Cortex of kidney (tissue), 1 donor: Measurements from ENCODE around the gene LIN28A.

Source experiments
- DNase-seq: peaks from one replicate; lab custom pipeline; 2025; lab: John Stamatoyannopoulos, UW

LIN28A gene

GRCh38 chr1:26388791-26389445, 21.7 kb upstream of the LIN28A start:
- DNase-seq, result no peak

- DNase-seq, result no peak
These were observed 20.9 kb upstream of the LIN28A start for GRCh38 chr1:26389604-26390247.

GRCh38 chr1:26391450-26391849, 19.2 kb upstream of the LIN28A start:
- no peak for DNase-seq

GRCh38 chr1:26395754-26396153, 14.9 kb upstream of the LIN28A start:
- DNase-seq, result no peak

GRCh38 chr1:26399034-26399433, 11.6 kb upstream of the LIN28A start:
- no peak for DNase-seq

GRCh38 chr1:26401891-26402290, 8.7 kb upstream of the LIN28A start:
- no peak for DNase-seq

- no peak for DNase-seq
These were observed 7.0 kb upstream of the LIN28A start for GRCh38 chr1:26403656-26404055.

- DNase-seq, result no peak
These were observed 6.0 kb upstream of the LIN28A start for GRCh38 chr1:26404641-26405040.

GRCh38 chr1:26405281-26405915, 5.2 kb upstream of the LIN28A start:
- DNase-seq, result no peak

GRCh38 chr1:26408604-26409003, 2.0 kb upstream of the LIN28A start:
- no peak for DNase-seq

GRCh38 chr1:26409191-26409807, 1.3 kb upstream of the LIN28A start:
- no peak for DNase-seq

GRCh38 chr1:26411624-26412074, 1.0 kb downstream of the LIN28A start:
- no peak for DNase-seq

GRCh38 chr1:26412180-26412840, 1.7 kb downstream of the LIN28A start:
- no peak for DNase-seq

- DNase-seq, result no peak
These were observed 2.4 kb downstream of the LIN28A start for GRCh38 chr1:26413031-26413430.

GRCh38 chr1:26417111-26417759, 6.6 kb downstream of the LIN28A start:
- DNase-seq, result no peak

GRCh38 chr1:26418865-26419349, 8.3 kb downstream of the LIN28A start:
- DNase-seq, result no peak

- no peak for DNase-seq
These were observed 8.9 kb downstream of the LIN28A start for GRCh38 chr1:26419494-26419893.

GRCh38 chr1:26429721-26430120, 19.1 kb downstream of the LIN28A start:
- DNase-seq, result no peak

GRCh38 chr1:26431979-26432695, 21.5 kb downstream of the LIN28A start, which contains the start of gene DHDDS:
Gene DHDDS, plus strand, starts transcription at chr1:26432321. Its CDS starts 625 bp downstream, at chr1:26432946.
- peak; percentile 73 for DNase-seq

- no peak for DNase-seq
These were observed 22.2 kb downstream of the LIN28A start for GRCh38 chr1:26432793-26433192.
